Measurements from ENCODE around the gene MARK1. TPM values are rescaled to one million over a fixed set of nuclear protein-coding genes. Genes with fewer than 3 reads are reported as not detected.

MARK1 gene
- total RNA-seq = under 1 TPM in 1 of 2 donors, not detected in 1; 0.05 TPM

GRCh38 chr1:220527908-220528678 is at the start of gene MARK1:
TSS of gene MARK1 (plus strand) at chr1:220528136. CDS start at chr1:220528823, 687 bp downstream.
- peak; percentile 72 to 80 for ATAC-seq (replicated peaks in 1 of 2)
- peaks cover 3 to 4% of the 10 kb centered on the region in 2 donors for H3K36me3 Mint-ChIP-seq (ENCODE audit: insufficient read depth in 2 of 2)
- H3K27me3 Mint-ChIP-seq (ENCODE audit: low read depth) = peaks cover 77% of the 10 kb centered on the region
- no peaks in the 10 kb centered on the region for H3K9me3 Mint-ChIP-seq
- no peak within 1 kb of the TSS for H3K27ac Mint-ChIP-seq
- peak; percentile 10 to 27 for DNase-seq
- peak within 1 kb of the TSS; percentile 90 to 92 for H3K4me3 Mint-ChIP-seq
- peaks cover 7% of the 10 kb centered on the region for H3K4me1 Mint-ChIP-seq (ENCODE audit: low read depth)

GRCh38 chr1:220483700-220484099 is 44.2 kb upstream of the MARK1 start:
- no peak overlapping the region for H3K4me3 Mint-ChIP-seq
- no peak for DNase-seq
- H3K27ac Mint-ChIP-seq = no peak overlapping the region
- peaks cover 0 to 1% of the 10 kb centered on the region in 2 donors for H3K9me3 Mint-ChIP-seq
- no peaks in the 10 kb centered on the region for H3K36me3 Mint-ChIP-seq (ENCODE audit: insufficient read depth in 2 of 2)
- H3K4me1 Mint-ChIP-seq (ENCODE audit: low read depth) = no peaks in the 10 kb centered on the region
- no peak for ATAC-seq (replicated peaks in 1 of 2)
- H3K27me3 Mint-ChIP-seq (ENCODE audit: low read depth) = peaks cover 17% of the 10 kb centered on the region

GRCh38 chr1:220484135-220484534 is 43.8 kb upstream of the MARK1 start:
- Mint-ChIP-seq H3K27ac (no peak overlapping the region), H3K4me1 (ENCODE audit: low read depth) (no peaks in the 10 kb centered on the region), H3K9me3 (peaks cover 1% of the 10 kb centered on the region in 2 donors), H3K4me3 (no peak overlapping the region), H3K36me3 (ENCODE audit: insufficient read depth in 2 of 2) (no peaks in the 10 kb centered on the region), H3K27me3 (ENCODE audit: low read depth) (peaks cover 20% of the 10 kb centered on the region)
- ATAC-seq (replicated peaks in 1 of 2) (no peak), DNase-seq (no peak)

GRCh38 chr1:220485131-220485530 is 42.8 kb upstream of the MARK1 start:
- ATAC-seq (replicated peaks in 1 of 2) (no peak), DNase-seq (no peak)
- H3K27me3 Mint-ChIP-seq (ENCODE audit: low read depth) = peaks cover 18% of the 10 kb centered on the region
- no peak overlapping the region for H3K4me3 Mint-ChIP-seq
- H3K27ac Mint-ChIP-seq = no peak overlapping the region
- H3K4me1 Mint-ChIP-seq (ENCODE audit: low read depth) = no peaks in the 10 kb centered on the region
- peaks cover 1% of the 10 kb centered on the region in 2 donors for H3K9me3 Mint-ChIP-seq
- no peaks in the 10 kb centered on the region for H3K36me3 Mint-ChIP-seq (ENCODE audit: insufficient read depth in 2 of 2)

- H3K36me3 Mint-ChIP-seq (ENCODE audit: insufficient read depth in 2 of 2) = no peaks in the 10 kb centered on the region
These were observed 42.1 kb upstream of the MARK1 start for GRCh38 chr1:220485791-220486190.

GRCh38 chr1:220487297-220487820 is 40.6 kb upstream of the MARK1 start:
- Mint-ChIP-seq H3K36me3 (ENCODE audit: insufficient read depth in 2 of 2) (no peaks in the 10 kb centered on the region), H3K4me1 (ENCODE audit: low read depth) (no peaks in the 10 kb centered on the region), H3K4me3 (no peak overlapping the region), H3K9me3 (peaks cover 1% of the 10 kb centered on the region in 2 donors), H3K27ac (no peak overlapping the region), H3K27me3 (ENCODE audit: low read depth) (peaks cover 18% of the 10 kb centered on the region)
- ATAC-seq (replicated peaks in 1 of 2) = peak; percentile 56 to 80
- DNase-seq = peak; percentile 2 to 26

More at GRCh38 chr1:220485791-220486190, 42.1 kb upstream of the MARK1 start:
- H3K27ac Mint-ChIP-seq = no peak overlapping the region
- ATAC-seq (replicated peaks in 1 of 2) (no peak), DNase-seq (no peak)
- peaks cover 1% of the 10 kb centered on the region in 2 donors for H3K9me3 Mint-ChIP-seq
- no peak overlapping the region for H3K4me3 Mint-ChIP-seq
- H3K27me3 Mint-ChIP-seq (ENCODE audit: low read depth) = peaks cover 18% of the 10 kb centered on the region
- H3K4me1 Mint-ChIP-seq (ENCODE audit: low read depth) = no peaks in the 10 kb centered on the region

GRCh38 chr1:220491891-220492290 is 36.0 kb upstream of the MARK1 start:
- Mint-ChIP-seq H3K27me3 (ENCODE audit: low read depth) (peaks cover 33% of the 10 kb centered on the region), H3K4me3 (no peak overlapping the region), H3K36me3 (ENCODE audit: insufficient read depth in 2 of 2) (no peaks in the 10 kb centered on the region), H3K9me3 (peaks cover 0 to 1% of the 10 kb centered on the region in 2 donors), H3K4me1 (ENCODE audit: low read depth) (no peaks in the 10 kb centered on the region), H3K27ac (no peak overlapping the region)
- ATAC-seq (replicated peaks in 1 of 2) = no peak
- DNase-seq = no peak

GRCh38 chr1:220497220-220497947 is 30.6 kb upstream of the MARK1 start:
- H3K4me1 Mint-ChIP-seq (ENCODE audit: low read depth) = no peaks in the 10 kb centered on the region
- H3K36me3 Mint-ChIP-seq (ENCODE audit: insufficient read depth in 2 of 2) = no peaks in the 10 kb centered on the region

GRCh38 chr1:220498188-220498587 is 29.7 kb upstream of the MARK1 start:
- Mint-ChIP-seq H3K27me3 (ENCODE audit: low read depth) (peaks cover 30% of the 10 kb centered on the region), H3K4me3 (no peak overlapping the region), H3K36me3 (ENCODE audit: insufficient read depth in 2 of 2) (no peaks in the 10 kb centered on the region), H3K27ac (no peak overlapping the region), H3K4me1 (ENCODE audit: low read depth) (no peaks in the 10 kb centered on the region), H3K9me3 (no peaks in the 10 kb centered on the region)
- DNase-seq (no peak), ATAC-seq (replicated peaks in 1 of 2) (no peak)

More at GRCh38 chr1:220497220-220497947, 30.6 kb upstream of the MARK1 start:
- no peak for DNase-seq
- ATAC-seq (replicated peaks in 1 of 2) = no peak
- no peaks in the 10 kb centered on the region for H3K9me3 Mint-ChIP-seq
- no peak overlapping the region for H3K27ac Mint-ChIP-seq
- no peak overlapping the region for H3K4me3 Mint-ChIP-seq
- peaks cover 30% of the 10 kb centered on the region for H3K27me3 Mint-ChIP-seq (ENCODE audit: low read depth)

- DNase-seq (no peak), ATAC-seq (replicated peaks in 1 of 2) (no peak)
- H3K4me3 Mint-ChIP-seq = no peak overlapping the region
- H3K27ac Mint-ChIP-seq = no peak overlapping the region
- no peaks in the 10 kb centered on the region for H3K9me3 Mint-ChIP-seq
- no peaks in the 10 kb centered on the region for H3K4me1 Mint-ChIP-seq (ENCODE audit: low read depth)
- H3K27me3 Mint-ChIP-seq (ENCODE audit: low read depth) = peaks cover 16% of the 10 kb centered on the region
- no peaks in the 10 kb centered on the region for H3K36me3 Mint-ChIP-seq (ENCODE audit: insufficient read depth in 2 of 2)
These were observed 27.6 kb upstream of the MARK1 start for GRCh38 chr1:220500372-220500771.

- Mint-ChIP-seq H3K36me3 (ENCODE audit: insufficient read depth in 2 of 2) (no peaks in the 10 kb centered on the region), H3K4me1 (ENCODE audit: low read depth) (no peaks in the 10 kb centered on the region), H3K4me3 (no peak overlapping the region), H3K27ac (no peak overlapping the region), H3K9me3 (no peaks in the 10 kb centered on the region), H3K27me3 (ENCODE audit: low read depth) (peaks cover 15% of the 10 kb centered on the region)
- ATAC-seq (replicated peaks in 1 of 2) = no peak
- no peak for DNase-seq
These were observed 23.6 kb upstream of the MARK1 start for GRCh38 chr1:220504329-220504728.

- H3K27me3 Mint-ChIP-seq (ENCODE audit: low read depth) = peaks cover 6% of the 10 kb centered on the region
- H3K36me3 Mint-ChIP-seq (ENCODE audit: insufficient read depth in 2 of 2) = no peaks in the 10 kb centered on the region
- no peak overlapping the region for H3K27ac Mint-ChIP-seq
- no peak overlapping the region for H3K4me3 Mint-ChIP-seq
- no peaks in the 10 kb centered on the region for H3K4me1 Mint-ChIP-seq (ENCODE audit: low read depth)
- no peaks in the 10 kb centered on the region for H3K9me3 Mint-ChIP-seq
- DNase-seq (no peak), ATAC-seq (replicated peaks in 1 of 2) (no peak)
These were observed 20.9 kb upstream of the MARK1 start for GRCh38 chr1:220507085-220507484.

GRCh38 chr1:220511179-220511578 is 16.8 kb upstream of the MARK1 start:
- no peaks in the 10 kb centered on the region for H3K9me3 Mint-ChIP-seq
- no peak overlapping the region for H3K4me3 Mint-ChIP-seq
- H3K4me1 Mint-ChIP-seq (ENCODE audit: low read depth) = no peaks in the 10 kb centered on the region
- ATAC-seq (replicated peaks in 1 of 2) (no peak), DNase-seq (no peak)
- peaks cover 6% of the 10 kb centered on the region for H3K27me3 Mint-ChIP-seq (ENCODE audit: low read depth)
- H3K27ac Mint-ChIP-seq = no peak overlapping the region
- no peaks in the 10 kb centered on the region for H3K36me3 Mint-ChIP-seq (ENCODE audit: insufficient read depth in 2 of 2)
